HL-60/S4 (cell line): ENCODE data around the gene FERMT3.
"Not testable (repeated sequence)": the region's sequence is repeated elsewhere in the genome, so short reads cannot be mapped to it uniquely, and the experiment has no call there.

Experiments
- in situ Hi-C: fragments of 300-500 bp; cut with MboI; formaldehyde crosslinking; loops from 2 replicates; pipeline ENCODE4 v1.14.3; 2022; ENCODE audit warnings: low sequenced_read_pairs

The FERMT3 gene

DNA sequence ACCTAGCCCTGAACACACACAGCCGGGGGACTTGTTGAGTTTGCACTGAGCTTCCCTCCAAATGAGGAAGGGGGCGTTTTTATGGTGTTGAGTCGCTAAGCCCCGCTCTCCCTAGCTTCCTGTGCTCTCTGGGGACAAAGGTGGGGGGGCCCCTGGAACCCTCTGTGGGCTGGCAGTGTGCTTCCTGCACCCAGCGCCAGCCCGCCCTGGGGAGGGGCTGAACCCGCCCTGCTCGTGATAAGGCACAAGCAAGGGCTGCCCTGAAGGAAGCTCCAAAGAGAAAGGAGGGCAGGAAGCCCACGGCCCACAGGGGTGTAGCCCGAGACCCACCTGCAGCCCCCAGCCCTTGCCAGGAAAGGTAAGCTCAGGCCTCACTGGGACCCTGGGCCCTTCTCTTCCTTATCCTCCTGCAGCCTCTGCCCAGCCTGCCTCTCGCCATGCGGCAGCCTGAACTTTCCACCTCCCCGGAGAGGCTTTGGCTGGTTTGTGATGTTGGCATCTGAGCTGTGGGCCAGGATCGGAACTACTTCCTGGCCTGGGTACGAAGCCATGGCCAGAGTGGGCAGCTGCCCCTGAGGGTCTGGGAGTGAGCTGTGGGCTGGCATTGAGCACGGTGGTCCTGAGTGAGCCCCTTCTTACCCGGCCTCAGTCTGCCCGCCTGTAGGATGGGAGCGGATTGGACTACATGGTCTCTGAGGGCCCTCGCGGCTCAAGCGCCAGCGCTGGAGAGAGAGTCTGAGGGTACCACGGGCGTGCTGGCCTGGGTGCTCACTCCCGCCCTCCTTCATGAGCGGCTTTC, at the start of gene FERMT3:
Gene FERMT3 (plus strand): TSS at position 265 of the 799 bp plus-strand sequence. CDS start 644 bp downstream, outside the sequence.
- in situ Hi-C loops: no loop called here

DNA sequence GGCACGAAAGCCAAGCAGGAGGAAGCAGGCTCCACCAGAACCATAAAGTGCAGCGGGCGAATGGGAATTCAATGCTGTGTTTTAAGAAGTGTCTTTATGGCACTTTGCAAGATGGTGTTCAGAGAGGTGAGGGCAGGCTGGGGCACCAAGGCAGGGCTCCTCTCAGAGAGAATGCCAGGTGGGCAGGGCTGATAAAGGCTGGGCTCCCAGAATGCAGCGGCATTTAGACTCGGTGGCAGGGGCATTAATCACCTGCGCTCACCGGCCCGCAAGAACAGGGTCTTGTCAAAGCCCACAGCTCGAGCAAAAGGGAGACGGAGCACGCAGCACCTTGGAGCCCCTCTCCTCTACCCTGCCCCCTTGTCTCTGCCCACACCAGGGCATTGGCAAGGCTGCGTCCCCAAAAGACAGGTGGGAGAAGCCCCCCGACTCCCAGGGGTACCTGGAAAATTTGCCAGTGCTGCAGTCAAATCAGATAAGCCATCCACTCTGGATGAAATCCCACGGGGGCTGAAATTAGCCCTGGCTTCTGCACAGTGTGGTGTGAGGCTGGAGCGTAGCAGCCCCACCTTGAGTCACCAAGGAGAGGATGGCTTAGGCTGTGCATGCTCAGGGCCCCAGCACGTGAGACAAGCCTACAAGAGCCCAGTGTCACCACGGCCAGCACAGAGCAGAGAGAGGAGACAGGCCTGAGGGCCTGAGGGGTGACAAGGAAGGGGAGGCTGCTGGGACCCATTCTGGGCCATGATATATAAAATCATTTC, 48.7 kb upstream of the FERMT3 start:
- in situ Hi-C loops: no loop called here

- in situ Hi-C loops: no loop called here
These were observed 45.5 kb upstream of the FERMT3 start for GRCh38 chr11:64161037-64161436.

- in situ Hi-C loops: not testable (repeated sequence)
These were observed 43.8 kb upstream of the FERMT3 start for GRCh38 chr11:64162769-64163168.

GRCh38 chr11:64163951-64164350, 42.6 kb upstream of the FERMT3 start:
- in situ Hi-C loops: no loop called here

- in situ Hi-C loops: no loop called here
These were observed 41.9 kb upstream of the FERMT3 start for GRCh38 chr11:64164392-64165312.

DNA sequence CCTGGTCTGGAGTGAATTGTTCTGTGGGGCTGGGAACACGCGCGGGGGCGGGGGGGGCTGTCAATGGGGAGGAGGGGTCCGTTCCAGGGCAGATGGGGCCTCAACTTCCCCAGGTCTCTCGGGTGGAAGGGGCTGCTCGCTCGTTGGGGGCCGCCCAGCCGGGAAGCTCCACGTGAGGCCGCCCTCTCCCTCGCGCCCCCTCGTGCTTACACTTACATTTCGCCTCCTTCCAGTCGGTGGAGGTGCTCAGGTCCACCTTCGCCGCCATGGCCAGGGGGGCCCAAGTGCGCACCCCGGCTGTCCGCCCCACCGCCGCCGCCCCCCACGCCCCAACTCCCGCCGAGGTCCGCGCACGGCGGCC, 41.1 kb upstream of the FERMT3 start:
- in situ Hi-C loops: no loop called here

DNA sequence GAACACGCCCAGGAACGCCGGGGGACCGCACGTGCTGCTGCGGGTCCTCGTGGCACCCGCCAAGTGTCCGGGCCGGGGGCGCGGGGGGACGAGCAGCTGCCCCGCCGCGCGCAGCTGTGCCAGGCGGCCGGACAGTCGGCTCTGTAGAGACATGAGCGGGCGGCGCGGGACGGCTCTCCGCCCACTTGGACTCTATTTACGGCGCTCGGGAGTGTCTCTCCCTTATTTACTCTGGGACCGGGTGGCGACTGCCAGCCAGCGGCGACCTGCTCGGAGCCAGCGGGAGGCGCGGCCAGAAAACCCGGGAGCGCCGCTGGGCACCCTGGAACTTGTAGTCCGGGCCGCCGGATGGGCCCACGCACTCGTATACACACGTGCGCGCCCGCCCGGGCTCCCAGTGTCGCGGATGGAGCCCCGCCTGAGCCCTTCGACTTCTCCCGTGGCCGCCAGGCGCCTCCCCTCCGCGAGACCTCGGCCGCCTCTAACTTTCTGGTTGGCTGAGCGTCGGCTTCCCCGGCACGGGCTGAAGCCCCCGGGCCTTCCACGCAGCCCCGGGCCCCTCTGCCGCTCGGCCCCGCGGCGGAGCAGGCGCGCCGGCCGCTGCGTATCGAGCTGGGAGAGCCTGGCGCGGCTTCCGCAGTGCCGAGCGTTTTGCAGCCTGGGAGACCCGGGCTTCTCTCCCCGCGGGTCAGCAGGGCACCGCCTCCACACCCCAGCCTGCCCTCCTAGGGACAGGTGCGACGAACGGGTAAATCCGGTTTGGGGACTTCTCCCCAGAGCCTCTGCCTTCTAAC, 40.5 kb upstream of the FERMT3 start, which contains the start of gene MACROD1:
Gene MACROD1 (minus strand): TSS at position 272 of the 794 bp plus-strand sequence. CDS start 119 bp downstream, at position 153.
- in situ Hi-C loops: no loop called here

GRCh38 chr11:64170419-64170818, 36.1 kb upstream of the FERMT3 start:
- in situ Hi-C loops: no loop called here

DNA sequence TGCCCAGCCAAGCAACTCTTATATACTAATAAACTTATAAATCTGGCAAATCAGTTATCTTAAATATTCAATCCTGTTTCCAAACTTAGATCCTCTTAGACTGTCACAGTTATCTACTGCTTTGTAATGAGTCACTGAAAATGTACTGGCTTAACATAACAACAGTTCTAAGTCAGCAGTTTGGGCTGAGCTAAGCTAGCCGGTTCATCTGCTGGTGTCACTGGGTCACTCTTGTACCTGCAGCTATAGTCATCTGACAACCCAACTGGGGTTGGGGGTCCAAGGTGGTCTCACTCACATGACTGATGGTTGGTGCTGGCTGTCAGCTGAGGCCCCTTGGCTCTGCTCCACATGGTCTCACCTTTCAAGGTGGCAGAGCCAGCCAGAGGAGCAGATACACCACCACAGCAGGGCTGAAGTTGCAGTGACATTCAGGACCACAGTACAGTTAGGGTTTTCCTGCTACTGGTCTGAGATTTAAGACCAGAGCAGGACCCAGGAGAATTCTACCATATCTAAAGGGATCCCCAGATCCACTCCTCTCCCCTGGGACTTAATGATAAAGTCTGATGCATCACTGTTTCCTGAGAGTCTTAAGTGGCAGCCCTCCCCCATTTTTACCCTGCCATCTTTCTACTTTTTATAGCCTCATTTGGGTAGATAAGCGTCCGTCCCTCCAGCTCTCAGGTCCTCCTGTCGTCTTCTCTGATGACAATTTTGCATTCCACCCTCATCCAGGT, 32.7 kb upstream of the FERMT3 start:
- in situ Hi-C loops: no loop called here

GRCh38 chr11:64176751-64177150, 29.8 kb upstream of the FERMT3 start:
- in situ Hi-C loops: no loop called here

- in situ Hi-C loops: no loop called here
These were observed 28.3 kb upstream of the FERMT3 start for GRCh38 chr11:64178203-64178602.

DNA sequence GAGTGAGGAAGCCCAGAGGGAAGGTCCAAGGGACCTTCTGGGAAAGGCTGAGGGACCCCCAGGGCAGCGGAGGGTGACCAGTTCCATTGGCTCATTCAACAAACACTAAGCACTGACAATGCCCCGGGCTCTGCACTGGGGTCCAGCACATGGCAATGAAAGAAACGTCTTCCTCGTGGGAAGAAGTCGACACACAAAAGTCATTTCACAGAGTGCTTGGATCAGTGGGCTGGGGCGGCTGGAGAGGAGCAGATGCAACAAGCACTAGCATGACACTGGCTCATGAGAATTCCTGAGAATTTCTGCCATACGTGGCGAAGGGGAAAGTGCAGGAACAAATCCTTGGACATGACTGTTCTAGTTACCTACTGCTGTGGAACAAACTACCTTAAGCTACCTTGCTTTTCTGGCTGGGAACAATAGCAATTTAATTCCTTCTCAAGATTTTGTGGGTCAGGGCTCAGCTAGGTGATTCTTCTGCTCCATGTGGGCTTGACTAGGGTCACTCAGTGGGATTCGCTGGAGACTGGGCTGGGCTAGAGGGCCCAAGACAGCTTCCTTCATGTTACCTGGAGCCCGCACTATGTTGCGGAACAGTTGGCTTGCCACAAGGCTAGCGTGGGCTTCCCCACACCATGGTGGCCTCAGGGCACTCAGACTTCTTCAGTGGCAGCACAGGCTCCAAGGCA, 27.4 kb upstream of the FERMT3 start:
- in situ Hi-C loops: no loop called here

DNA sequence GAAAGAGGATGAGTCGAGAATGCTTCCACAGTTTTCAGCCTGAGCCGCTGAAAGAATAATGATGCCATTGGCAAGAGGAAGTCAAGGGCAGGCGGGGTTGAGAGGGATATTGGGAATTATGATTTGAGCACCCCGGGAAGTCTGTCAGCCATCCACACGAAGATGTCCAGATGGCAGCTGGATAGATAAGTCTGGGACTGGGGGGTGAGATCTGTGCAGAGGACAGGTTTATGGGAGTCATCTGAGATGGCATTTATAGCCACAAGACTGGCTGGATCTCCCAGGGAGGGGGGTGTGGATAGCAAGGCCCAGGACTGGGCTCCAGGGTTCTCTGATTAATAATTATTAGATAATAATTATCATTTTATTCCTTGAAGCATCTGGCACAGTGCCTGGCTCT, 25.6 kb upstream of the FERMT3 start:
- in situ Hi-C loops: no loop called here

GRCh38 chr11:64181506-64182411, 24.8 kb upstream of the FERMT3 start:
- in situ Hi-C loops: no loop called here

- in situ Hi-C loops: no loop called here
These were observed 22.6 kb upstream of the FERMT3 start for GRCh38 chr11:64183890-64184289.

GRCh38 chr11:64185175-64185692, 21.3 kb upstream of the FERMT3 start:
- in situ Hi-C loops: no loop called here
